Suprapubic skin (tissue), 3 donors: ENCODE results near the gene PPP6C.

Experiments used
- CTCF ChIP-seq, 2 donors: fragments of 200-600 bp in 1 of 2; fragments of 450-650 bp in 1 of 2; sonication (generic) in 1 of 2; IDR thresholded peaks; one replicate each; pipeline ENCODE4 v1.5.1; 2016 to 2019; ENCODE audit warnings: antibody characterized with exemption in 2 of 2, mild to moderate bottlenecking in 1 of 2, moderate library complexity in 1 of 2
- POLR2A ChIP-seq, 2 donors: fragments of 450-650 bp; IDR thresholded peaks; one replicate each; pipeline ENCODE4 v1.6.1; 2017; ENCODE audit warnings: antibody characterized with exemption in 2 of 2, mild to moderate bottlenecking in 2 of 2, moderate library complexity in 2 of 2

DNA sequence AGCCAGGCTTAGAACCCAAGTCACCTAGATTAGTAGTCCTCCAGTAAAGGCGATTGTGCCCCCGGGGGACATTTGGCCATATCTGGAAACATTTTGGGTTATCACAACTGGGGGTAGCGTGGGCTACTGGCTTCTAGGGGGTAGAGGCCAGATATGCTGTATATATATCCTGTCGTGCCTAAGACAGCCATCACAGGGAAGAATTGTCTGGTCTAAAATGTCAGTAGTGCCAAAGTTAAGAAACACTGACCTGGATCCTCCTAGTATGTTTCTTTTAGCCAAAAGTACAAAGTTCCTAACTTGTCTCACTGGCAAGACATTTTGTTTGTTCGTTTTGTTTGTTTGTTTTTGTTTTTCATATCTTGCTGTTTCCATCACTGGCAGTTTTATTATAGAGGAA is 24.6 kb upstream of the PPP6C start:
- TF ChIP-seq CTCF (IDR thresholded peaks at IDR 0.05) (no peak), POLR2A (IDR thresholded peaks at IDR 0.05) (no peak)
